ENCODE measurements around the gene SAMD5.

The SAMD5 gene

GRCh38 chr6:147515327-147515726 is 6.8 kb downstream of the SAMD5 start:
- no peaks in the 10 kb centered on the region for H3K36me3 ChIP-seq
- peaks cover 6% of the 10 kb centered on the region for H3K27me3 ChIP-seq
- no peak overlapping the region for H3K4me3 ChIP-seq (ENCODE audit: low read depth, low read length)
- no peaks in the 10 kb centered on the region for H3K9me3 ChIP-seq
- no peak for DNase-seq
- no peaks in the 10 kb centered on the region for H3K4me1 ChIP-seq
- TF ChIP-seq, protein P1, sequence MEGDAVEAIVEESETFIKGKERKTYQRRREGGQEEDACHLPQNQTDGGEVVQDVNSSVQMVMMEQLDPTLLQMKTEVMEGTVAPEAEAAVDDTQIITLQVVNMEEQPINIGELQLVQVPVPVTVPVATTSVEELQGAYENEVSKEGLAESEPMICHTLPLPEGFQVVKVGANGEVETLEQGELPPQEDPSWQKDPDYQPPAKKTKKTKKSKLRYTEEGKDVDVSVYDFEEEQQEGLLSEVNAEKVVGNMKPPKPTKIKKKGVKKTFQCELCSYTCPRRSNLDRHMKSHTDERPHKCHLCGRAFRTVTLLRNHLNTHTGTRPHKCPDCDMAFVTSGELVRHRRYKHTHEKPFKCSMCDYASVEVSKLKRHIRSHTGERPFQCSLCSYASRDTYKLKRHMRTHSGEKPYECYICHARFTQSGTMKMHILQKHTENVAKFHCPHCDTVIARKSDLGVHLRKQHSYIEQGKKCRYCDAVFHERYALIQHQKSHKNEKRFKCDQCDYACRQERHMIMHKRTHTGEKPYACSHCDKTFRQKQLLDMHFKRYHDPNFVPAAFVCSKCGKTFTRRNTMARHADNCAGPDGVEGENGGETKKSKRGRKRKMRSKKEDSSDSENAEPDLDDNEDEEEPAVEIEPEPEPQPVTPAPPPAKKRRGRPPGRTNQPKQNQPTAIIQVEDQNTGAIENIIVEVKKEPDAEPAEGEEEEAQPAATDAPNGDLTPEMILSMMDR (IDR thresholded peaks at IDR 0.05; ENCODE audit: low read depth, low read length): no peak

- H3K9me3 ChIP-seq: no peaks in the 10 kb centered on the region
- no peaks in the 10 kb centered on the region for H3K27me3 ChIP-seq
- DNase-seq: no peak
- no peak overlapping the region for H3K4me3 ChIP-seq (ENCODE audit: low read depth, low read length)
- H3K36me3 ChIP-seq: no peaks in the 10 kb centered on the region
- H3K4me1 ChIP-seq: no peaks in the 10 kb centered on the region
- TF ChIP-seq, protein P1 (IDR thresholded peaks at IDR 0.05; ENCODE audit: low read depth, low read length): no peak
Measured at GRCh38 chr6:147522597-147522996, 14.1 kb downstream of the SAMD5 start.

GRCh38 chr6:147525519-147526209 is 17.2 kb downstream of the SAMD5 start:
- H3K4me1 ChIP-seq: no peaks in the 10 kb centered on the region
- no peak overlapping the region for H3K4me3 ChIP-seq (ENCODE audit: low read depth, low read length)
- no peaks in the 10 kb centered on the region for H3K27me3 ChIP-seq
- TF ChIP-seq, protein P1 (IDR thresholded peaks at IDR 0.05; ENCODE audit: low read depth, low read length): no peak
- H3K36me3 ChIP-seq: no peaks in the 10 kb centered on the region
- no peak for DNase-seq
- no peaks in the 10 kb centered on the region for H3K9me3 ChIP-seq

- no peaks in the 10 kb centered on the region for H3K36me3 ChIP-seq
- TF ChIP-seq, protein P1 (IDR thresholded peaks at IDR 0.05; ENCODE audit: low read depth, low read length): no peak
Measured at GRCh38 chr6:147527197-147527596, 18.7 kb downstream of the SAMD5 start.

GRCh38 chr6:147528511-147529145 is 20.1 kb downstream of the SAMD5 start:
- Histone ChIP-seq H3K9me3 (no peaks in the 10 kb centered on the region), H3K36me3 (no peaks in the 10 kb centered on the region), H3K27me3 (no peaks in the 10 kb centered on the region), H3K4me1 (no peaks in the 10 kb centered on the region), H3K4me3 (ENCODE audit: low read depth, low read length) (no peak overlapping the region)
- no peak for DNase-seq
- TF ChIP-seq, protein P1 (IDR thresholded peaks at IDR 0.05; ENCODE audit: low read depth, low read length): no peak

More at GRCh38 chr6:147527197-147527596, 18.7 kb downstream of the SAMD5 start:
- H3K27me3 ChIP-seq: no peaks in the 10 kb centered on the region
- H3K4me3 ChIP-seq (ENCODE audit: low read depth, low read length): no peak overlapping the region
- H3K4me1 ChIP-seq: no peaks in the 10 kb centered on the region
- no peak for DNase-seq
- H3K9me3 ChIP-seq: no peaks in the 10 kb centered on the region
